Stimulated activated CD8-positive, alpha-beta memory T cell treated with anti-CD3 and anti-CD28 coated beads, Interleukin-4, amount 100 ng/mL, for 24 hours (primary cell): ENCODE data around the gene FBXL13.

Experiments
- DNase-seq: peaks from one replicate; pipeline ENCODE4 v3.0.0-alpha.2; 2020; ENCODE audit warnings: low read depth

FBXL13 gene

GRCh38 chr7:102896585-102896984 is 178.0 kb downstream of the FBXL13 start:
- DNase-seq = no peak

GRCh38 chr7:102895602-102896001 is 179.0 kb downstream of the FBXL13 start:
- no peak for DNase-seq

- DNase-seq = no peak
Observed at GRCh38 chr7:102892631-102893278, 181.8 kb downstream of the FBXL13 start.

- DNase-seq = no peak
Observed at GRCh38 chr7:102891693-102892261, 182.8 kb downstream of the FBXL13 start.

GRCh38 chr7:102890971-102891692 is 183.5 kb downstream of the FBXL13 start:
- DNase-seq = no peak

DNA sequence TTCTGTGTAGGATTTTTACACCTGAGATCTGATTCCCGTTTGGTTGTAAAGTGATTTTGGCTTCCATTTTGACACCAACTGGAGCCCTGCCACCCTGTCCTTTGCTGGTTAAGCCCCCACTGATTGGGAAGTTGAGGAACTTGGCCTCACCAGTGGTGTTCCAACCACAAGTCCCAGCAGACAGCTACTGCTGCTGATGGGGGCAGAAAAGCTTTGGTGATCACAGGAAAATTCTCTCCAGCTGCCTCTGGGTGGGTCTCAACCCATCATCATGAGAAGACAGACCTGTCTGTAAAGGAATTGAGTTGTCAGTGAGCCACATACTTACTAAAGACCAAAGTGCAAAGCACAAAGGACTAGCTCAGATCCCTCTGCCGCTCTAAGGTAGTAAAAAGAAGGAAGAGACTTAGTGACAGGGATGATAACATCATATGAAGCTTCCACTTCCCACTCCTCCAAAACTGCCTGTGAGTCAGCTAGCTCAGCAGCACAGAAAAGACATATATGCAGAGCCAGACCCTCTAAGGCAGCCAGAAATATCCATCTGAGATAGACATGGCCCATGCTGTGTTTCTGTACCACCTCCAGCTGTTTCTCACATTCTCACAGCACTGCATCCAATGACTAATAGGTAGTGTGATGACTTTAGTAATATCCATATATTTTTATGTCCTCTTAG is 184.2 kb downstream of the FBXL13 start:
- no peak for DNase-seq

DNA sequence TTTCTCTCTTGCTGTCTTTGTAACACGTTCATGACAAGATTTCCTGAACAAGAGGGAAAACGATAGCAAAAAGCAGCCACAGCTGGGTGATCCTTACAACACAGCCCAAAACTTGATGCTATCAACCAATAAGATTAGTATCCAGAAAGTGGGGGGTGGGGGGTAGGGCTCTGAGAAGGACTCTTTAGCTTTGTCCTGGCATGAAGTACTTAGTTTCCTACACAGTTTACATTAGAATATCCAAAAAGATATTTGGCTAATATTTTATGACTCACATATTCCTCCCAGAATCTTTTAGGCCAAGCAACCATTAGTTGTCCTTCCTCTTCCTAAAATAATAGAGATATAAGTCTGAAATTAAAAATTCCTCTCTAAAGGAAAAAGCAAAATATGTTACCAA is 184.7 kb downstream of the FBXL13 start:
- no peak for DNase-seq

- no peak for DNase-seq
Observed at GRCh38 chr7:102888561-102889233, 185.9 kb downstream of the FBXL13 start.

- no peak for DNase-seq
Observed at GRCh38 chr7:102883098-102883860, 191.3 kb downstream of the FBXL13 start.

- DNase-seq = no peak
Observed at GRCh38 chr7:102875700-102876295, 198.8 kb downstream of the FBXL13 start.

DNA sequence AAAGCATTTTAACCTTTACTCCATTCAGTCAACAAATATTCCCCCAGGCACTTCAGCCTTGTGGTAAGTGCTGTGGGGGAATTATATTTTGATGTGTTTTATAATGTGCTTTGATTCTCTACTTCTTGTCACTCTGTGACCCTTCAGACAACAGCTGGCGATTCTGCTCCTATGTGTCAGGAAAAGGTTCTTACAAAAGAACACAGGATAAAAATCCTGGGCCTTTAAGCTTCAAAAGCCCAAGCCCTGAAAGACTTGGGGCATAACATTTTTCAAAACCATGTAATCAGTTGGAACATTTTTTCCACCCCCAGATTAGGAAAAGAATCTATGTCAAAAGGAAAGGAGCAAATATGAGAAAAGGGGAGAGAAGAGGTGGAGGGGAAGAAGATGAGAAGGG is 199.6 kb downstream of the FBXL13 start:
- no peak for DNase-seq

- DNase-seq = no peak
Observed at GRCh38 chr7:102874166-102874829, 200.3 kb downstream of the FBXL13 start.

GRCh38 chr7:102873470-102874165 is 201.0 kb downstream of the FBXL13 start:
- DNase-seq = no peak

- no peak for DNase-seq
Observed at GRCh38 chr7:102872460-102872859, 202.1 kb downstream of the FBXL13 start.

DNA sequence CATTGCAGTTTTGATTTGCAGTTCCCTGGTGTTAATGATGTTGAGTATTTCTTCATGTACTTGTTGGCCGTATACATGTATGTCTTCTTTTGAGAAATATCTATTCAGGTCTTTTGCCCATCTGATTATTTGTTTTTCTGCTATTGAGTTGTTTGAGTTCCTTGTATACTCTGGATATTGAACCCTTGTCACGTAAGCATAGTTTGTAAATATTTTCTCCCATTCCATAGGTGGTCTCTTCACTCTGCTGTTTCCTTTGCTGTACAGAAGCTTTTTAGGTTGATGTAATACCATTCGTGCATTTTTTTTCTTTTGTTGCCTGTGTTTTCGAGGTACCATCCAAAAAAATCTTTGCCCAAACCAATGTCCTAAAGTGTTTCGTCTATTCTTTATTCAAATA is 205.4 kb downstream of the FBXL13 start:
- DNase-seq = no peak

GRCh38 chr7:102866535-102867215 is 207.9 kb downstream of the FBXL13 start:
- DNase-seq = no peak

GRCh38 chr7:102864958-102865357 is 209.6 kb downstream of the FBXL13 start:
- DNase-seq = no peak

GRCh38 chr7:102860351-102860811 is 214.2 kb downstream of the FBXL13 start:
- no peak for DNase-seq

GRCh38 chr7:102859799-102860125 is 214.8 kb downstream of the FBXL13 start:
- no peak for DNase-seq
